Colonic mucosa (tissue), 4 donors: Measurements from ENCODE around the gene TBC1D2. TPM values are rescaled to one million over a fixed set of nuclear protein-coding genes. Genes with fewer than 3 reads are reported as not detected.

ENCODE experiments used
- DNase-seq: peaks from one replicate; pipeline ENCODE4 v3.0.0-alpha.2; 2020
- H3K27ac ChIP-seq: fragments of 200-600 bp; one replicate; pipeline ENCODE4 v1.8.0; 2021
- H3K27me3 ChIP-seq: fragments of 200-600 bp; one replicate; pipeline ENCODE4 v1.8.0; 2021
- H3K36me3 ChIP-seq: fragments of 200-600 bp; one replicate; pipeline ENCODE4 v1.8.0; 2021
- H3K4me1 ChIP-seq: fragments of 200-600 bp; one replicate; pipeline ENCODE4 v1.8.0; 2021; ENCODE audit warnings: mild to moderate bottlenecking
- H3K4me3 ChIP-seq: fragments of 200-600 bp; one replicate; pipeline ENCODE4 v1.8.0; 2021
- H3K9ac ChIP-seq, 2 donors: one replicate each; pipeline ENCODE4 v1.7.0; 2013; ENCODE audit warnings: control low read depth in 2 of 2, low read depth in 2 of 2, low read length in 2 of 2
- H3K9me3 ChIP-seq: fragments of 200-600 bp; one replicate; pipeline ENCODE4 v1.8.0; 2021
- intact Hi-C: fragments of 100-400 bp; cut with DNase I; formaldehyde crosslinking; loops from one replicate; pipeline ENCODE4 v1.14.1; 2022
- total RNA-seq, 2 donors: library from RNA; stranded (reverse); fragmentation: NEBNext Ultra II Directional in 1 of 2; extraction: Animal tissue kit (Norgen Biotek cat#: 25700) in 1 of 2; gene quantifications; one replicate each; pipeline ENCODE4 v1.2.1, GENCODE V29; 2021
- TF ChIP-seq, protein P1 (sequence below): fragments of 200-600 bp; IDR thresholded peaks from one replicate; pipeline ENCODE4 v1.8.0; 2022; ENCODE audit warnings: antibody characterized with exemption, mild to moderate bottlenecking
- donor health status: healthy.
- donor health status: DM: no; HTN: no; CAD: no.
- donor health status: DM: no; HTN: no; CAD: no.

TBC1D2 gene
- total RNA-seq, 2 donors from 2014 or later = 20.1 to 26.9 TPM

DNA sequence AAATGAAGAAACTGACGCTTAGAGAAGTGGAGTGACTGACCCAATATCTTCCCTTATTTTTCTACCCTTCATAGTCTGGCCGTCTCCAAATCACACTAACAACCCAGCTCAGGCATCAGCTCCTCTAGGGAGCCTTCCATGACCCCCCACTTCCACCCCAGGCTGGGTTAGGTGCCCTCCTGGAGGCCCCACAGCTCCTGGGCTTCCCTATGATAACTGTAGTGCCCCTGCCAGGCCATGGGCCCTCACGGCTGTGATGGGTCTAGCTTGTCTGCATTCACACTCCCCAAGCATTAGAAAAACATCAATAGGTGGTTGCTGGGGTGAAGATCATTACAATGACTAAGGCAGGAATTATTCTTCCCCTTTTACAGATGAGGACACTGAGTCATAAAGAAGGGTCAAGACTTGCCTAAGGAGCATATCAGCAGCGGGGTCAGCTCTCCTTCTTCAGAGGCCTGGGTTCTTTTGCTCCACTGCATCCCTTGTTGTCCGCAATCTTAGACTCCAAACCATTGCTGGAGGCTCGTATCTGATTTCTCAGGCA is 70.4 kb downstream of the TBC1D2 start:
- DNase-seq = no peak
- Histone ChIP-seq H3K27ac (no peak overlapping the region), H3K9ac (no peak overlapping the region), H3K36me3 (no peaks in the 10 kb centered on the region), H3K27me3 (no peaks in the 10 kb centered on the region), H3K9me3 (no peaks in the 10 kb centered on the region), H3K4me1 (peaks cover under 1% of the 10 kb centered on the region), H3K4me3 (no peak overlapping the region)
- TF ChIP-seq, protein P1, sequence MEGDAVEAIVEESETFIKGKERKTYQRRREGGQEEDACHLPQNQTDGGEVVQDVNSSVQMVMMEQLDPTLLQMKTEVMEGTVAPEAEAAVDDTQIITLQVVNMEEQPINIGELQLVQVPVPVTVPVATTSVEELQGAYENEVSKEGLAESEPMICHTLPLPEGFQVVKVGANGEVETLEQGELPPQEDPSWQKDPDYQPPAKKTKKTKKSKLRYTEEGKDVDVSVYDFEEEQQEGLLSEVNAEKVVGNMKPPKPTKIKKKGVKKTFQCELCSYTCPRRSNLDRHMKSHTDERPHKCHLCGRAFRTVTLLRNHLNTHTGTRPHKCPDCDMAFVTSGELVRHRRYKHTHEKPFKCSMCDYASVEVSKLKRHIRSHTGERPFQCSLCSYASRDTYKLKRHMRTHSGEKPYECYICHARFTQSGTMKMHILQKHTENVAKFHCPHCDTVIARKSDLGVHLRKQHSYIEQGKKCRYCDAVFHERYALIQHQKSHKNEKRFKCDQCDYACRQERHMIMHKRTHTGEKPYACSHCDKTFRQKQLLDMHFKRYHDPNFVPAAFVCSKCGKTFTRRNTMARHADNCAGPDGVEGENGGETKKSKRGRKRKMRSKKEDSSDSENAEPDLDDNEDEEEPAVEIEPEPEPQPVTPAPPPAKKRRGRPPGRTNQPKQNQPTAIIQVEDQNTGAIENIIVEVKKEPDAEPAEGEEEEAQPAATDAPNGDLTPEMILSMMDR = no peak
- intact Hi-C loops = no loop called here

- no peak overlapping the region for H3K27ac ChIP-seq
- no peak overlapping the region for H3K4me3 ChIP-seq
- H3K9me3 ChIP-seq = no peaks in the 10 kb centered on the region
- no peak for DNase-seq
- H3K9ac ChIP-seq = no peak overlapping the region
- intact Hi-C loops = no loop called here
- no peaks in the 10 kb centered on the region for H3K4me1 ChIP-seq
- H3K27me3 ChIP-seq = no peaks in the 10 kb centered on the region
- TF ChIP-seq, protein P1 = no peak
- no peaks in the 10 kb centered on the region for H3K36me3 ChIP-seq
Measured at GRCh38 chr9:98184326-98184725, 71.1 kb downstream of the TBC1D2 start.

- TF ChIP-seq, protein P1 = no peak
- Histone ChIP-seq H3K27ac (no peak overlapping the region), H3K36me3 (no peaks in the 10 kb centered on the region), H3K4me1 (no peaks in the 10 kb centered on the region), H3K27me3 (no peaks in the 10 kb centered on the region), H3K9ac (no peak overlapping the region), H3K9me3 (no peaks in the 10 kb centered on the region), H3K4me3 (no peak overlapping the region)
- no peak for DNase-seq
- intact Hi-C loops = no loop called here
Measured at GRCh38 chr9:98182889-98183599, 72.4 kb downstream of the TBC1D2 start.

DNA sequence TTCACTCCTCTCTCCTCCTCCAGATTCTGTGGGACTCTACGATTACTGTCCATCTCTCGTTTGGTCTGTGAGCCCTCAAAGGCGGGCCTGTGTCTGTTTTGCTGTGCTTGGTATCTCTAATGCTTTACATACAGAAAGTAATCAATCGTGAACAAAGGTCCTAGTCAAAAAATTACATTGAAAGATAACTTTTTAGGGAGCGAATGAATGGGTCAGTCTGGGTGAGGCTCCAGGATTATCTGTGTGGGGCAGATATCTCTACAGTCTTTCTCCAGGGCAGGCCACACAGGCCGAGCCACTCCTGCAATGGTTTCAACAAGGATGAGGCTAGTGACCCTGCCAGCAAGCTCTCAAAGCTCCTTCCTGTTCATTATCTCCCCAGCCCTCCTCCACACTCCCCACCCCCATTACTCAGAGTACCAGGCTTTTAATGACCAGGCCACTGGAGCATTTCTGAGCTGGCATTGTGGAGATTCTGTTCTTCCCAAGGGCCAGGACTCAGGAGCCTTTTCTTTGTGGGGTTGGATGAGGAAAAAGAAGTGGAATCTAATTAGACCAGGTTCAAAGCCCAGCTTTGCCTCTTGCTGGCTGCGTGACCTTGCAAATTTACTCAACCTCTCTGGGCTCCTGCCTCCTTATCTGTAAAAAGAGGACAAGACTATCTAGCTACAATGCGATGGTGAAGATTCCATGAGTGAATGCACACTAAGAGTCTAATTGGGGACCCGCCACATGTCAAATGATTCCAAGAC is 73.2 kb downstream of the TBC1D2 start:
- Histone ChIP-seq H3K4me3 (no peak overlapping the region), H3K27me3 (no peaks in the 10 kb centered on the region), H3K36me3 (no peaks in the 10 kb centered on the region), H3K27ac (no peak overlapping the region), H3K9ac (no peak overlapping the region), H3K4me1 (no peaks in the 10 kb centered on the region), H3K9me3 (no peaks in the 10 kb centered on the region)
- TF ChIP-seq, protein P1 = no peak
- intact Hi-C loops = no loop called here
- no peak for DNase-seq

DNA sequence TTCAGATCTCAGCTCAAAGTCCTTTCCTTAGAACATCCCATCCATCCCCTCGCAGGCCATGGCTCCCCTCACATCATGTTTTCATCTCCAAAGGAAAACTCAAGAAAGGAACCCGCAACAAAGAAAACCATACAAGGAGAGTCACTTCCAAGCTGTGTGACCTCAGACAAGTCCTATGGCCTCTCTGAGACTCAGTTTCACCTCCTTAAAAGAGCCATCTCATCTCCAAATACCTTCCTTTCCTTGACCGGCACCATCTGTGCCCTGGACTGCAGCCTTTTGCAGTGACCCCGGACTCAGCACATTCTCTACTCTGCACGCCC is 73.7 kb downstream of the TBC1D2 start:
- Histone ChIP-seq H3K27ac (no peak overlapping the region), H3K27me3 (no peaks in the 10 kb centered on the region), H3K4me1 (peaks cover 3% of the 10 kb centered on the region), H3K9ac (no peak overlapping the region), H3K4me3 (no peak overlapping the region), H3K9me3 (no peaks in the 10 kb centered on the region), H3K36me3 (no peaks in the 10 kb centered on the region)
- TF ChIP-seq, protein P1 = no peak
- intact Hi-C loops = no loop called here
- DNase-seq = no peak
